ENCODE measurements around the gene CLDN17.

CLDN17 gene
- total RNA-seq = 0 to 0.10 (median 0) reads per million in 9 experiments

GRCh38 chr21:30166705-30167104, at the start of gene CLDN17:
Gene CLDN17, minus strand, starts transcription at chr21:30166805. Its CDS starts 188 bp downstream, at chr21:30166617.
- Mint-ChIP-seq H3K27ac (no peak within 1 kb of the TSS), H3K27me3 (no peaks in the 10 kb centered on the region), H3K4me3 (no peak within 1 kb of the TSS), H3K4me1 (ENCODE audit: low read depth in 2 of 2) (no peaks in the 10 kb centered on the region), H3K36me3 (ENCODE audit: insufficient read depth) (no peaks in the 10 kb centered on the region), H3K9me3 (peaks cover 13 to 27% of the 10 kb centered on the region in 2 donors)
- no peak for ATAC-seq (replicated peaks)
- no peak for DNase-seq

GRCh38 chr21:30216041-30216723, 49.6 kb upstream of the CLDN17 start, which contains the start of gene CLDN8:
Gene CLDN8, minus strand, starts transcription at chr21:30216097. Its CDS starts 172 bp downstream, at chr21:30215925.
- Mint-ChIP-seq H3K4me1 (ENCODE audit: low read depth in 2 of 2) (no peaks in the 10 kb centered on the region), H3K9me3 (peaks cover 0 to 3% of the 10 kb centered on the region in 2 donors), H3K36me3 (ENCODE audit: insufficient read depth) (no peaks in the 10 kb centered on the region), H3K27me3 (no peaks in the 10 kb centered on the region), H3K4me3 (no peak within 1 kb of the TSS), H3K27ac (no peak within 1 kb of the TSS)
- no peak for DNase-seq
- ATAC-seq (replicated peaks) = no peak

GRCh38 chr21:30211071-30211470, 44.5 kb upstream of the CLDN17 start:
- DNase-seq (no peak), ATAC-seq (replicated peaks) (no peak)
- Mint-ChIP-seq H3K36me3 (ENCODE audit: insufficient read depth) (no peaks in the 10 kb centered on the region), H3K4me1 (ENCODE audit: low read depth in 2 of 2) (no peaks in the 10 kb centered on the region), H3K9me3 (no peaks in the 10 kb centered on the region), H3K27me3 (no peaks in the 10 kb centered on the region), H3K27ac (no peak overlapping the region), H3K4me3 (no peak overlapping the region)

GRCh38 chr21:30209601-30210000, 43.0 kb upstream of the CLDN17 start:
- H3K27ac Mint-ChIP-seq = no peak overlapping the region
- no peaks in the 10 kb centered on the region for H3K36me3 Mint-ChIP-seq (ENCODE audit: insufficient read depth)
- no peaks in the 10 kb centered on the region for H3K9me3 Mint-ChIP-seq
- H3K4me1 Mint-ChIP-seq (ENCODE audit: low read depth in 2 of 2) = no peaks in the 10 kb centered on the region
- no peak for DNase-seq
- ATAC-seq (replicated peaks) = no peak
- H3K27me3 Mint-ChIP-seq = no peaks in the 10 kb centered on the region
- H3K4me3 Mint-ChIP-seq = no peak overlapping the region

- Mint-ChIP-seq H3K4me1 (ENCODE audit: low read depth in 2 of 2) (no peaks in the 10 kb centered on the region), H3K27ac (no peak overlapping the region), H3K27me3 (no peaks in the 10 kb centered on the region), H3K36me3 (ENCODE audit: insufficient read depth) (no peaks in the 10 kb centered on the region), H3K9me3 (peaks cover 0 to 2% of the 10 kb centered on the region in 2 donors), H3K4me3 (no peak overlapping the region)
- no peak for ATAC-seq (replicated peaks)
- no peak for DNase-seq
These were observed 40.6 kb upstream of the CLDN17 start for GRCh38 chr21:30207252-30207579.

GRCh38 chr21:30206551-30207251, 40.1 kb upstream of the CLDN17 start:
- peaks cover 0 to 2% of the 10 kb centered on the region in 2 donors for H3K9me3 Mint-ChIP-seq
- H3K4me1 Mint-ChIP-seq (ENCODE audit: low read depth in 2 of 2) = no peaks in the 10 kb centered on the region
- ATAC-seq (replicated peaks) (no peak), DNase-seq (no peak)
- no peak overlapping the region for H3K4me3 Mint-ChIP-seq
- H3K27me3 Mint-ChIP-seq = no peaks in the 10 kb centered on the region
- H3K36me3 Mint-ChIP-seq (ENCODE audit: insufficient read depth) = no peaks in the 10 kb centered on the region
- H3K27ac Mint-ChIP-seq = no peak overlapping the region

GRCh38 chr21:30200000-30200399, 33.4 kb upstream of the CLDN17 start:
- H3K36me3 Mint-ChIP-seq (ENCODE audit: insufficient read depth) = no peaks in the 10 kb centered on the region
- H3K27ac Mint-ChIP-seq = no peak overlapping the region
- no peaks in the 10 kb centered on the region for H3K27me3 Mint-ChIP-seq
- DNase-seq = no peak
- peaks cover 2 to 10% of the 10 kb centered on the region in 2 donors for H3K9me3 Mint-ChIP-seq
- no peak overlapping the region for H3K4me3 Mint-ChIP-seq
- H3K4me1 Mint-ChIP-seq (ENCODE audit: low read depth in 2 of 2) = no peaks in the 10 kb centered on the region
- ATAC-seq (replicated peaks) = no peak

- Mint-ChIP-seq H3K9me3 (peaks cover 0 to 13% of the 10 kb centered on the region in 2 donors), H3K36me3 (ENCODE audit: insufficient read depth) (no peaks in the 10 kb centered on the region), H3K4me1 (ENCODE audit: low read depth in 2 of 2) (no peaks in the 10 kb centered on the region), H3K27me3 (no peaks in the 10 kb centered on the region), H3K4me3 (no peak overlapping the region), H3K27ac (no peak overlapping the region)
- DNase-seq (no peak), ATAC-seq (replicated peaks) (no peak)
These were observed 28.2 kb upstream of the CLDN17 start for GRCh38 chr21:30194701-30195299.

- H3K36me3 Mint-ChIP-seq (ENCODE audit: insufficient read depth) = no peaks in the 10 kb centered on the region
- H3K27ac Mint-ChIP-seq = no peak overlapping the region
- DNase-seq (no peak), ATAC-seq (replicated peaks) (no peak)
- no peaks in the 10 kb centered on the region for H3K27me3 Mint-ChIP-seq
- no peaks in the 10 kb centered on the region for H3K4me1 Mint-ChIP-seq (ENCODE audit: low read depth in 2 of 2)
- peaks cover 0 to 13% of the 10 kb centered on the region in 2 donors for H3K9me3 Mint-ChIP-seq
- no peak overlapping the region for H3K4me3 Mint-ChIP-seq
These were observed 26.6 kb upstream of the CLDN17 start for GRCh38 chr21:30193201-30193600.

- DNase-seq (no peak), ATAC-seq (replicated peaks) (no peak)
- no peak overlapping the region for H3K4me3 Mint-ChIP-seq
- H3K27me3 Mint-ChIP-seq = no peaks in the 10 kb centered on the region
- H3K27ac Mint-ChIP-seq = no peak overlapping the region
- H3K36me3 Mint-ChIP-seq (ENCODE audit: insufficient read depth) = no peaks in the 10 kb centered on the region
- H3K4me1 Mint-ChIP-seq (ENCODE audit: low read depth in 2 of 2) = no peaks in the 10 kb centered on the region
- peaks cover 0 to 13% of the 10 kb centered on the region in 2 donors for H3K9me3 Mint-ChIP-seq
These were observed 23.9 kb upstream of the CLDN17 start for GRCh38 chr21:30190554-30190953.

- Mint-ChIP-seq H3K9me3 (peaks cover 0 to 13% of the 10 kb centered on the region in 2 donors), H3K36me3 (ENCODE audit: insufficient read depth) (no peaks in the 10 kb centered on the region), H3K27me3 (no peaks in the 10 kb centered on the region), H3K4me3 (no peak overlapping the region), H3K4me1 (ENCODE audit: low read depth in 2 of 2) (no peaks in the 10 kb centered on the region), H3K27ac (no peak overlapping the region)
- no peak for DNase-seq
- no peak for ATAC-seq (replicated peaks)
These were observed 23.2 kb upstream of the CLDN17 start for GRCh38 chr21:30189773-30190172.

- no peak overlapping the region for H3K4me3 Mint-ChIP-seq
- no peaks in the 10 kb centered on the region for H3K36me3 Mint-ChIP-seq (ENCODE audit: insufficient read depth)
- no peak for DNase-seq
These were observed 19.6 kb upstream of the CLDN17 start for GRCh38 chr21:30186242-30186641.

GRCh38 chr21:30168086-30168485, 1.5 kb upstream of the CLDN17 start:
- DNase-seq (no peak), ATAC-seq (replicated peaks) (no peak)
- H3K27me3 Mint-ChIP-seq = no peaks in the 10 kb centered on the region
- no peak overlapping the region for H3K27ac Mint-ChIP-seq
- no peaks in the 10 kb centered on the region for H3K36me3 Mint-ChIP-seq (ENCODE audit: insufficient read depth)
- H3K4me1 Mint-ChIP-seq (ENCODE audit: low read depth in 2 of 2) = no peaks in the 10 kb centered on the region
- peaks cover 16 to 27% of the 10 kb centered on the region in 2 donors for H3K9me3 Mint-ChIP-seq
- no peak overlapping the region for H3K4me3 Mint-ChIP-seq

More at GRCh38 chr21:30186242-30186641, 19.6 kb upstream of the CLDN17 start:
- no peak for ATAC-seq (replicated peaks)
- no peak overlapping the region for H3K27ac Mint-ChIP-seq
- H3K9me3 Mint-ChIP-seq = peaks cover 0 to 1% of the 10 kb centered on the region in 2 donors
- H3K4me1 Mint-ChIP-seq (ENCODE audit: low read depth in 2 of 2) = no peaks in the 10 kb centered on the region
- H3K27me3 Mint-ChIP-seq = no peaks in the 10 kb centered on the region

GRCh38 chr21:30166171-30166570, 434 bp downstream of the CLDN17 start:
- no peaks in the 10 kb centered on the region for H3K36me3 Mint-ChIP-seq (ENCODE audit: insufficient read depth)
- no peak overlapping the region for H3K27ac Mint-ChIP-seq
- no peak overlapping the region for H3K4me3 Mint-ChIP-seq
- H3K4me1 Mint-ChIP-seq (ENCODE audit: low read depth in 2 of 2) = no peaks in the 10 kb centered on the region
- DNase-seq = no peak
- H3K9me3 Mint-ChIP-seq = peaks cover 13 to 27% of the 10 kb centered on the region in 2 donors
- ATAC-seq (replicated peaks) = no peak
- no peaks in the 10 kb centered on the region for H3K27me3 Mint-ChIP-seq

Data from effector memory CD8-positive, alpha-beta T cell (primary cell).